Measurements from ENCODE around the gene CCDC61.

- TF ChIP-seq CTCF (conservative IDR thresholded peaks at IDR 0.05) (no peak), EZH2 (IDR thresholded peaks at IDR 0.05; ENCODE audit: low read depth) (no peak)
Observed at GRCh38 chr19:45955905-45956608, 39.2 kb upstream of the CCDC61 start.

All from PC-9 (cell line).